ENCODE results near the gene TMEFF1.

TMEFF1 gene

GRCh38 chr9:100626949-100627348 is 154.0 kb downstream of the TMEFF1 start:
- no peak for DNase-seq

Data from effector CD4-positive, alpha-beta T cell (primary cell).